ENCODE data around the gene ATCAY. TPM values are rescaled to one million over a fixed set of nuclear protein-coding genes. Genes with fewer than 3 reads are reported as not detected.
"Not testable (repeated sequence)": the region's sequence is repeated elsewhere in the genome, so short reads cannot be mapped to it uniquely, and the experiment has no call there.

ATCAY gene
- total RNA-seq, 1 experiment from 2014 or later, result not detected

DNA sequence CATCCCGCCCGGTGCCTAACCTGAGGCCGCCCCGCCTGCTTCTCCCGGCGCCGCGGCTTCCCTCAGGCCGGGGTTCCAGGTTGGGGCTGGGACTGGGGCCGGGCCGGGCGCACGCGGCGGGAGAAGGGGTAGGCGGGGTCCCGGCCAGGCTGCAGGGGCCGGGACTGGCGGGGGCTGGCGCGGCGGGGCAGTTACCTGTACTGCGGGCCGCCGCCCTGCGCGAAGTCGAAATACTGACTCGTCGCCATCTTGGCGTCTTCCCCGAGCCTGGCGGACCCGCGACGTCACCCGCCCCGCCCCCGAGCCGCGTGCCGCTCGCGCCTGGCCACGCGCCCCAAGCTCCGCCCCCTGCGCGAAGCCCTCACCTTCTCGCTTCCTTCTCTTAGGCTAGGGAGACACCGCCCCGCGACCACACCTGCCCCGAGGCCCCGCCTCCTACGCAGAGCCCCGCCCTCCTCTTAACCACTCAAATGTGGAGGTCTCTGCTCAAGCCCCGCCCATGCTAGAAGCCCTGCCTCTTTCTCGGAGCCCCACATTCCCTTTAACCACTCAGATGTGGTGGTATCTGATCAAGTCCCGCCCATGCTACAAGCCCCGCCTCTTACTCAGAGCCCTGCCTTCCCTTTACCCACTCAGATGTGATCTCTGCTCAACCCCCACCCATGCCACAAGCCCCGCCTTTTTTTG, 11.6 kb upstream of the ATCAY start, which contains the start of gene ZFR2:
ZFR2 (minus strand) TSS at position 269 of the 687 bp plus-strand sequence; CDS start at position 248, 21 bp downstream.
- H3K4me1 Mint-ChIP-seq (ENCODE audit: insufficient read depth, unreplicated experiment), result no peaks in the 10 kb centered on the region
- H3K36me3 Mint-ChIP-seq (ENCODE audit: insufficient read depth, unreplicated experiment), result no peaks in the 10 kb centered on the region
- no peaks in the 10 kb centered on the region for H3K9me3 Mint-ChIP-seq (ENCODE audit: unreplicated experiment)
- peaks cover 71% of the 10 kb centered on the region for H3K27me3 Mint-ChIP-seq (ENCODE audit: insufficient read depth, unreplicated experiment)
- H3K4me3 Mint-ChIP-seq (ENCODE audit: unreplicated experiment), result no peak within 1 kb of the TSS
- no TSS peak for BruUV-seq (replicated peaks)
- no peak within 1 kb of the TSS for H3K27ac Mint-ChIP-seq (ENCODE audit: low read depth, unreplicated experiment)
- ChIA-PET POLR2A (no interaction called here), CTCF (no interaction called here)
- no peak for DNase-seq (ENCODE audit: unreplicated experiment)
- TF ChIP-seq, protein P1, sequence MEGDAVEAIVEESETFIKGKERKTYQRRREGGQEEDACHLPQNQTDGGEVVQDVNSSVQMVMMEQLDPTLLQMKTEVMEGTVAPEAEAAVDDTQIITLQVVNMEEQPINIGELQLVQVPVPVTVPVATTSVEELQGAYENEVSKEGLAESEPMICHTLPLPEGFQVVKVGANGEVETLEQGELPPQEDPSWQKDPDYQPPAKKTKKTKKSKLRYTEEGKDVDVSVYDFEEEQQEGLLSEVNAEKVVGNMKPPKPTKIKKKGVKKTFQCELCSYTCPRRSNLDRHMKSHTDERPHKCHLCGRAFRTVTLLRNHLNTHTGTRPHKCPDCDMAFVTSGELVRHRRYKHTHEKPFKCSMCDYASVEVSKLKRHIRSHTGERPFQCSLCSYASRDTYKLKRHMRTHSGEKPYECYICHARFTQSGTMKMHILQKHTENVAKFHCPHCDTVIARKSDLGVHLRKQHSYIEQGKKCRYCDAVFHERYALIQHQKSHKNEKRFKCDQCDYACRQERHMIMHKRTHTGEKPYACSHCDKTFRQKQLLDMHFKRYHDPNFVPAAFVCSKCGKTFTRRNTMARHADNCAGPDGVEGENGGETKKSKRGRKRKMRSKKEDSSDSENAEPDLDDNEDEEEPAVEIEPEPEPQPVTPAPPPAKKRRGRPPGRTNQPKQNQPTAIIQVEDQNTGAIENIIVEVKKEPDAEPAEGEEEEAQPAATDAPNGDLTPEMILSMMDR (IDR thresholded peaks at IDR 0.05; ENCODE audit: unreplicated experiment), result no peak
- intact Hi-C loops (cut with micrococcal nuclease), result no loop called here

DNA sequence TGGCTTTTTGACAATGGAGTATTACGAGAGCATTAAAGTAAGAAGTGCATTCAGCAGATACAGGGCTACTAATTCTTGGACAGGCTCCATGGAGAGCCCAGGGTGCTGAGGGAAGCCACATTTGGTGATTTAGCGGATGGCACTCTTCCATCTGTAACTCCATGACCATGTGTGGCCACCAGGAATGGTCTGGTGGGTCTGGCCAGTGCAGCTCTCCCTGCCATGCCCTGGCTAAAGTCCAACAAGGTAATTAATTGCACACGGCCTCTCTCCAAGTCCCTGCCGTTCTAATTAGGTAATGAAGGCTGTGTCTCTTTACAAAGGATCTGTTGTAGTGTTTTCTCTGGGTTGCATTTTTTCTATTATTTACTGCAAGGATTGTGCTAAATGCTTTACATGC, 7.3 kb upstream of the ATCAY start:
- TF ChIP-seq, protein P1 (IDR thresholded peaks at IDR 0.05; ENCODE audit: unreplicated experiment), result no peak
- POLR2A ChIA-PET, result no interaction called here
- Mint-ChIP-seq H3K9me3 (ENCODE audit: unreplicated experiment) (no peaks in the 10 kb centered on the region), H3K27me3 (ENCODE audit: insufficient read depth, unreplicated experiment) (peaks cover 31% of the 10 kb centered on the region), H3K36me3 (ENCODE audit: insufficient read depth, unreplicated experiment) (no peaks in the 10 kb centered on the region), H3K4me1 (ENCODE audit: insufficient read depth, unreplicated experiment) (no peaks in the 10 kb centered on the region), H3K4me3 (ENCODE audit: unreplicated experiment) (no peak overlapping the region), H3K27ac (ENCODE audit: low read depth, unreplicated experiment) (no peak overlapping the region)
- no TSS peak for BruUV-seq (replicated peaks)
- DNase-seq (ENCODE audit: unreplicated experiment), result no peak
- CTCF ChIA-PET, result no interaction called here
- intact Hi-C loops (cut with micrococcal nuclease), result no loop called here

DNA sequence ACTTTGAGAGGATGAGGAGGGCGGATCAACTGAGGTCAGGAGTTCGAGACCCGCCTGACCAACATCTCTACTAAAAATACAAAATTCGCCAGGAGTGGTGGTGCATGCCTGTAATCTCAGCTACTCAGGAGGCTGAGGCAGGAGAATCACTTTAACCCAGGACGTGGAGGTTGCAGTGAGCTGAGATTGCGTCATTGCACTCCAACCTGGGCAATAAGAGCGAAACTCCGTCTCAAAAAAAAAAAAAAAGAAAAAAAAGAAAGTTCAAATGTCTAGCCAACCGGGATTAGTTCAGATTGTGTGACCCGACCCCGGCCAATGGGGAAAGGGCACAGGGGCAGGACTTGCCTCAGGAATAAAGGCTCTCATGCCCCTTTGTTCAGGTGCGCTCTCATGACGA, 5.8 kb upstream of the ATCAY start:
- H3K4me3 Mint-ChIP-seq (ENCODE audit: unreplicated experiment); H3K27ac Mint-ChIP-seq (ENCODE audit: low read depth, unreplicated experiment); BruUV-seq (replicated peaks); H3K9me3 Mint-ChIP-seq (ENCODE audit: unreplicated experiment); H3K4me1 Mint-ChIP-seq (ENCODE audit: insufficient read depth, unreplicated experiment); POLR2A ChIA-PET; H3K36me3 Mint-ChIP-seq (ENCODE audit: insufficient read depth, unreplicated experiment); intact Hi-C loops (cut with micrococcal nuclease); CTCF ChIA-PET; DNase-seq (ENCODE audit: unreplicated experiment): not testable (repeated sequence)
- H3K27me3 Mint-ChIP-seq (ENCODE audit: insufficient read depth, unreplicated experiment), result peaks cover 16% of the 10 kb centered on the region

DNA sequence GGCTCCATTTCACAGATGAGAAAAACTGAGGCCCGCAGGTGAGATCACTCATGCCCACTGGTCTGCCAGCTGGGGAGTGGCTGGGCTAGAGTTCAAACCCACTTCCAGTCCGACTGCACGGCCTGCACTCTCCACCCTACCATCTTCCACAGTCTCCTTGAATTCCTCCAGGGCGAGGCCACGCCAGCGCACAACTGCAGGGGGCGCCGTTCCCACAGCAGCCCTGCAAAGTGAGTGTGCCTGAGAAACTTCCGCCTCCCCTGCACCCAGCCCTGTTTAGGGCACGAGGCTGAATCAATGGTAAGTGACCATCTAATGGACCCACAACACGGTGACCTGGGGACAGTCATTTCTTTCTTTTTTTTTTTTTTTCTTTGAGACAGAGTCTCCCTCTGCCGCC, 829 bp upstream of the ATCAY start:
- POLR2A ChIA-PET, result no interaction called here
- intact Hi-C loops (cut with micrococcal nuclease), result no loop called here
- H3K4me1 Mint-ChIP-seq (ENCODE audit: insufficient read depth, unreplicated experiment), result no peaks in the 10 kb centered on the region
- DNase-seq (ENCODE audit: unreplicated experiment), result no peak
- H3K4me3 Mint-ChIP-seq (ENCODE audit: unreplicated experiment), result no peak overlapping the region
- no peaks in the 10 kb centered on the region for H3K36me3 Mint-ChIP-seq (ENCODE audit: insufficient read depth, unreplicated experiment)
- no TSS peak for BruUV-seq (replicated peaks)
- no peak overlapping the region for H3K27ac Mint-ChIP-seq (ENCODE audit: low read depth, unreplicated experiment)
- H3K27me3 Mint-ChIP-seq (ENCODE audit: insufficient read depth, unreplicated experiment), result peaks cover 24% of the 10 kb centered on the region
- CTCF ChIA-PET, result no interaction called here
- TF ChIP-seq, protein P1 (IDR thresholded peaks at IDR 0.05; ENCODE audit: unreplicated experiment), result peak; percentile 8
- H3K9me3 Mint-ChIP-seq (ENCODE audit: unreplicated experiment), result no peaks in the 10 kb centered on the region
